NCI-H510A treated with DMSO at 0.1 percent for 48 hours (cell line): ENCODE measurements around the gene ZNF593OS.

ENCODE experiments used
- DNase-seq: peaks from one replicate; lab custom pipeline; 2025; lab: John Stamatoyannopoulos, UW

The ZNF593OS gene

DNA sequence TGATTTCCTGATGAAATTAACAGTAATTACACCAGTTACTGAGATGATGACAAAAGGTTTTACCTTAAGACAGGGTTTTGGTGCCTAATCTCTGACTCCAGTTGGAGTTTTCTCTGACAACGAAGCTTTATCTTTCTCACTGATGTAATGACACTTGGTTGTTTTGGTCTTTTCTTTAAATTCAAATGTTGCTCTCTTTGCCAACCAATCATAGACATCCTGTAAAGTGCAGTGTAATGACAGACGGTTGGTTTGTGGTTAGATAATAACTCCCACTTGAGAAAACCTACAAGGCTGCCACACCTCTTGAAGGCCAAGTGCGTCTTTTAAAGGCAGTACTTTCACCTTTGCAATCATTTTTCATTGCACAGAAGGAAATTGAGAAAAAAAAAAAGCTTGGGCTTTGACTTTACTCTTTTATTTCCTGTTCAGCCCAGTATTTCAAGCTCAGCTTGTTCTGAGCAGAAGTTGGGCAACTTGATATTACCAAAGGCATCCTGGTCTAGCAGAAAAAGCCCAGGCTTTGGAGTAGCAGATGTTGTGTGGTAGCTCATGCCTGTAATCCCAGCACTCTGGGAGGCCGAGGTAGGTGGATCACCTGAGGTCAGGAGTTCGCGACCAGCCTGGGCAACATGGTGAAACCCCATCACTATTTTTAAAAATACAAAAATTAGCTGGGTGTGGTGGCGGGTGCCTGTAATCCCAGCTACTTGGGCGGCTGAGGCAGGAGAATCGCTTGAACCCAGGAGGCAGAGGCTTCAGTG lies 45.1 kb downstream of the ZNF593OS start:
- peak; percentile 85 for DNase-seq

DNA sequence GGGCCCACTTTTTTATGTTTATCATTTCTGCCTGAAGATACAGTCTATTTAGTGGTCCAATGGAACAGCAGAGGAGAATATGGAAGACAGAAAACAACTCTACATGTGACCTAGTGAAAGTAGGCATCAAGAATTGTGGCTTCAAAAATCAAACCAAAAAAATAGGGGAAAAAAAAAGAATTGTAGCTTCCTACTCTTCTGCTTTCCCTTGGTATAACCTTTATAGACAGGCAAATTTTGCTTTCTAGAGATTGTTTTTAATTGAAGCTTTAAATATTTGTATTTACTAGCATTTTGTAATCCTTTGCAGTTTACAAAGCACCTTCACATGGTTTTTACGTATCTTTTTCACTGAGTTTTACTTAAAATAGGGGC lies 45.7 kb downstream of the ZNF593OS start:
- no peak for DNase-seq

DNA sequence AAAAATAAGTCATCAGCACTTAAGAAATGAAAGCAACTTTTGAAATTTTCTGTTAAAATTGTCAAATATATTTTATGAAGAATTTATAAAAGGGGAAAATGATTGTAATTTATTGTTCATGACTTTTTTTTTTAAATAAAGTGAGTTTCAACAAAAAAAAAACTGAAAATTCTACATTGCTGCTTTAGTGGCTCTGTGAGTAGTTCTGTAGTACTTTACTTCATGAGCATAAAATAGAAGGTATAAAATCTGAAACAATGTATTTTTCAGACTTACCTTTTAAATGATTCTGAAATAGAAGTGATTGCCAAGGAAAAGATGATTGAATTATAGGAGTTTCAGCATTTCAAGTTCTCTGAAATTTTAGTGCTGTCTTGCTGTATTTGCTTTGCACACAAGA lies 46.2 kb downstream of the ZNF593OS start:
- no peak for DNase-seq

DNA sequence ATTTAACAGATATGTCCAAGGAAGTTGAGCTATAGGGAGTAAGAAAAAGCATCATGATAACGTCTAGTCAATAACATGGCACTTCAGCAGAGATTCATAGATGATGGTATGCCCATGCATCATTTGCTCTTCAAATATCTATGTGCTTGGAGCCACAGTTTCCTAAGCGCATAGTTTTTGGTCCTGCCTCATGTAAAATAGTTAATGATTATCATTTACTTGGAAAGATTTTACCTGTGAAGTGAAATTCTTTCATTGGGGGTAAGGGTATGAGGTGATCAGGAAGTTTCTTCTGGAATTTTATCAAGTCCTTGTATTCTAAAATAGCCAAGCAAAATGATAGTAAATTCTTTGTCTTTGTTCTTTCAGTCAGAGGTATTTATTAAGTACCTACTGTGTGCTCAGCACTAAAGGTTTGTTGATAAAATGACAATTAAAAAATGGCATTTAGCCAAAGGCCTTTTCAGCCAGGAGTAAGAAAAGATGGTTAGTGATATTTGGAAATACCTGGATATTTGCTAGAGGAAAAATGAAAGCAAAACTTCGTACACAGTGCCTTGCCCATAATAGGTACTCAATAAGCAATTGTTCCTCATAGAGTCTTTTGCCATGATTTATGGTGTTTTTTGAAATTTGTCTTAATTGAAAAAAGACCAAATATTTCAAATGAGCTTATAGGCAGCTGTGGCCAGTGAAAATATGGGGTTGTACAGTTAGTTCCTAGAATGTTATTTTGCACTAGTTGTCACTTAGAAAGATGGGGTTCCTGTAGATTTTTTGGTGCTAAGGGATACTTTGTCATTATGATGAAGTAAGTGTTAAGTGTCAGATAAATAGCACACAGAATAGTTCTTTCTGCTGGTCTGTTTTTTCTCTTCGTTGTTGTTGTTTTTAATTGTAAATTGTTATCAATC lies 47.0 kb downstream of the ZNF593OS start:
- DNase-seq, result no peak

DNA sequence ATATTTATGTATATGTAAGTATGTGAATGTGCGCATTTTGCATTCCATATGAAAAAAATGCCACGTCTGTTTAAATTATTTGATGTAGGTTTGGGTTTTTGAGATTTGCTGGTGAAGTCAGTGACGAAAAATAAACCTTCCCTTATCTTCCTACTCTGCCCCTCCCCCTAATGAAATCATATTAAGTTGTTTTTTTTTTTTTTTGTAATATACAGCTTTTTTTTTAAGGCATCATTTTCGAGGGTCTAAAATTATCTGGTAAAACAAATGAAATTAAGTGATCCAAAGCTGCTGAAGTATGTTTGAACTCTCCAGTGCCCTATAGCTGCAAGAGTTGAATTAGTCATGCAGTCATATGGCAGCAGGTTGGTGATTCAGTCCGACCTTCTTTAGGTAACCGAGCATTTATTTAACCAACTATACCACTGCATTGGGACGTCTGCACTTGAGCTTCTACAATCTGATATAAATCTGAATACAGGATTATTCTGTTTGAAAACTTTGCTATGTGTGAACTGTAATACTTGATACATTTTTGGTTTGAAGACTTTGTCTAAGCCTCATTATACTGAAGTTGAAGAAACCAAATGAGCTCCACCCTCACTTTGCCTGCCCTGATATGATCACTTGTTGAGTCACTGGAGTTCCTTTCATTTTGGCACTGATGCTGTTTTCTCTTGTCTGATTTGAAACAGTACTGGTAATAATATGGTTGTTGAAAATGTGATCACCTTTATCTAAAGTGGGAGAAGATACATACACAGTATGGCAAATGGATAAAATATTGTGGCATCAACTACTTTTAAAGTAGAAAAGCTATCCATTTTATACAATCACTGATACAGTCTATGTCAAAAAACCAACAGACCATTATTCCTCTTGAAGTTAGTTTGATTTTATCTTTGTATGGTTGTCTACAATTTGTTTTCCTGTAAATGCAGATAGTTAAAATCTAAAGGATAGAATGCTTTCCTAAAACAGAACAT lies 48.4 kb downstream of the ZNF593OS start:
- DNase-seq, result no peak

DNA sequence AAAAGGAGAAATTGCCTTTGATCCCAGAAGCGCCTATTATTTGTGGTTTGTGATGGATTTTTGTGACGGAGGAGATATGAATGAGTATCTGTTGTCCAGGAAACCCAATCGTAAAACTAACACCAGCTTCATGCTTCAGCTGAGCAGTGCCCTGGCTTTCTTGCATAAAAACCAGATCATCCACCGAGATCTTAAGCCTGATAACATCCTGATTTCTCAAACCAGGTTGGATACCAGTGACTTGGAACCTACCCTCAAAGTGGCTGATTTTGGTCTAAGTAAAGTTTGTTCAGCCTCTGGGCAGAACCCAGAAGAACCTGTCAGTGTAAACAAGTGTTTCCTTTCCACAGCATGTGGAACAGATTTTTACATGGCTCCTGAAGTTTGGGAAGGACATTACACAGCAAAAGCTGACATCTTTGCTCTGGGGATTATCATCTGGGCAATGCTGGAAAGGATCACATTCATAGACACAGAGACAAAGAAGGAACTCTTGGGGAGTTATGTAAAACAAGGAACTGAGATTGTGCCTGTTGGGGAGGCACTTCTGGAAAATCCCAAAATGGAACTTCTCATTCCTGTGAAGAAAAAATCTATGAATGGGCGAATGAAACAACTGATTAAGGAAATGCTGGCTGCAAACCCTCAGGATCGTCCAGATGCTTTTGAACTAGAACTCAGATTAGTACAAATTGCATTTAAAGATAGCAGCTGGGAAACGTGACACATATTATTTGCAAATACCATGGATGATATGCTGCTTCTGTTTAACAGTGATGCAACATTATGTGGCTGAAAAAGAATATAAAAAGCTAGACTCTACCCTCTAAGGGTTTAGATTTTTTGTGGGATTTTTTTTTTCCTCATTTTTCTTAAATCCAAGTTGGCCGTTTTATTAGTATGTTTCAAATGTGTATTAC lies 49.5 kb downstream of the ZNF593OS start:
- DNase-seq, result no peak

DNA sequence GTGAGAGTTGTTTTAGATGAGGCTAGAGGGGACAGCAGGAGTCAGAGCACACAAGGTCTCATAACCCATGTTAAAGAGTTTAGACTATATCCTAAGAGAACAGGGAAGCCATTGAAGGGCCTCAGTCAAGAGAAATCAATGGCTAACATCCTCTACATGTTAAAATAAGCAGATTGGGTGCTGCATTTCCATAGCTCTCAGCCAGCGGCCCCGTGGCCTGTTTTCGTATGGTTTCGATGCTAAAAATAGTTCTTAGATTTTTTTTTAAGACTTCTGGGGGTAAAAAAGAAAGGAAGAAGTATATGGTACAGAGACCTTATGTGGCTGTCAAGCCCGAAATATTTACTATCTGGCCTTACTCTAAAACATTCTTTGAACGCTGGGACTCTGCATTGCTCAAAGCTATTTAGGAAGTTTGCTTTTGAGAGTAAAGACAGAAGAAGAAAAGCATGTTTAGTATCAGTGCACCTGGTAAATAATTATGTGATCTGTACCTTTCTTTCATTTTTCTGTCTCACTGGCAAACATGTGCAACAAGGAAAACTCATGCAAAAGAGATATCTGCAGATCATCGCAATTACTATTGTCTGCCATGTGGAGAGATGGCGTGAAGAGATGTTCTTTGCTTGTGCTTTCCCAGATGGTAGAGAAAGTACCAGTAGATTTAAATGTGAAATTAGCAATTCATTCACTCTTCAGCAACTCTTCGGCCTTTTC lies 51.6 kb downstream of the ZNF593OS start:
- no peak for DNase-seq
